Measurements from ENCODE around the gene NR6A1.

- no peak for TF ChIP-seq CTCF (IDR thresholded peaks at IDR 0.05)
- TF ChIP-seq, protein P1, sequence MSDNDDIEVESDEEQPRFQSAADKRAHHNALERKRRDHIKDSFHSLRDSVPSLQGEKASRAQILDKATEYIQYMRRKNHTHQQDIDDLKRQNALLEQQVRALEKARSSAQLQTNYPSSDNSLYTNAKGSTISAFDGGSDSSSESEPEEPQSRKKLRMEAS (CRISPR knock-in tag; IDR thresholded peaks at IDR 0.05), result no peak
- no peak for TF ChIP-seq ZNF317 (CRISPR knock-in tag; IDR thresholded peaks at IDR 0.05; ENCODE audit: borderline replicate concordance, low read depth)
- TF ChIP-seq ATF3 (CRISPR knock-in tag; conservative IDR thresholded peaks at IDR 0.05), result no peak
- TF ChIP-seq ZNF121 (CRISPR knock-in tag; IDR thresholded peaks at IDR 0.05), result no peak
- no peak for TF ChIP-seq CREM (CRISPR knock-in tag; IDR thresholded peaks at IDR 0.05)
- TF ChIP-seq MXD4 (CRISPR knock-in tag; IDR thresholded peaks at IDR 0.05; ENCODE audit: borderline replicate concordance), result no peak
Observed at GRCh38 chr9:124496075-124496449, 275.0 kb downstream of the NR6A1 start.

All from WTC11 (cell line).